SJSA1 (cell line): ENCODE data around the gene CACNB2. TPM values are rescaled to one million over a fixed set of nuclear protein-coding genes. Genes with fewer than 3 reads are reported as not detected.

Experiments used
- total RNA-seq: library from RNA; depleted of rRNA; stranded (reverse); fragments of >200 nt; shearing (Covaris generic); gene quantifications from 2 replicates; pipeline ENCODE4 v1.2.3, GENCODE V29; 2014; rRNA removed

CACNB2 gene
- total RNA-seq, 1 experiment from 2014 or later, result not detected

Other genes with a start within 250 kb of the CACNB2 start
- not detected in 2 replicates for gene SLC39A12, start 188.5 kb upstream of the CACNB2 start, total RNA-seq